ENCODE measurements around the gene PDE4D.

PDE4D gene

DNA sequence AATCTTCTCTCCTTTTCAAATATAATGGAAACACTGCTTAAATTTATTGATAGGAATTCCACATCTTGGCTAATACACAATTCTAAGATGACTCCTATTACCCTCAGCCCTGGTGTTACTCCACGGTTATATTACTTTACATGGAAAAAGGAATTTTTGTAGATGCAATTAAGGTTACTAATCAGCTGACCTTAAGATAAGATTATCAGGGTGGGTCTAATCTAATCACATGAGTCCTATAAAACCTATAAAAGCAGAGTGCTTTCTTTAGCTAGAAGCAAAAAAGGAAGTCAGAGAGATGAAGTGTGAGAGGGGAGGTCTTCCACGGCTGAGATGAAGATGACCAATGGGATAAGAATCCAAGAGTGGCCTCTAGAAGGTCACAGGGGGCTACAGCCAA, 268.6 kb downstream of the PDE4D start:
- Histone ChIP-seq H3K27ac (ENCODE audit: low read depth, low read length) (no peak overlapping the region), H3K4me1 (ENCODE audit: control insufficient read depth in 1 of 2, insufficient read depth in 2 of 2, low read length in 2 of 2) (peaks cover 0 to 4% of the 10 kb centered on the region in 2 donors), H3K9ac (ENCODE audit: low read depth in 1 of 2, low read length in 2 of 2) (no peak overlapping the region), H3K4me3 (ENCODE audit: low read depth in 1 of 2, low read length in 2 of 2) (no peak overlapping the region), H3K9me3 (ENCODE audit: control insufficient read depth in 1 of 2, low read length in 2 of 2) (peaks cover 0 to 10% of the 10 kb centered on the region in 2 donors), H3K36me3 (ENCODE audit: control insufficient read depth in 1 of 2, insufficient read depth in 2 of 2, low read length in 2 of 2) (no peaks in the 10 kb centered on the region), H3K27me3 (ENCODE audit: control insufficient read depth in 1 of 2, insufficient read depth in 2 of 2, low read length in 2 of 2) (no peaks in the 10 kb centered on the region)

- Histone ChIP-seq H3K9me3 (ENCODE audit: control insufficient read depth in 1 of 2, low read length in 2 of 2) (no peaks in the 10 kb centered on the region), H3K27me3 (ENCODE audit: control insufficient read depth in 1 of 2, insufficient read depth in 2 of 2, low read length in 2 of 2) (no peaks in the 10 kb centered on the region), H3K4me1 (ENCODE audit: control insufficient read depth in 1 of 2, insufficient read depth in 2 of 2, low read length in 2 of 2) (peaks cover under 1 to 4% of the 10 kb centered on the region in 2 donors), H3K9ac (ENCODE audit: low read depth in 1 of 2, low read length in 2 of 2) (no peak overlapping the region), H3K27ac (ENCODE audit: low read depth, low read length) (no peak overlapping the region), H3K36me3 (ENCODE audit: control insufficient read depth in 1 of 2, insufficient read depth in 2 of 2, low read length in 2 of 2) (no peaks in the 10 kb centered on the region), H3K4me3 (ENCODE audit: low read depth in 1 of 2, low read length in 2 of 2) (no peak overlapping the region)
These were observed 270.7 kb downstream of the PDE4D start for GRCh38 chr5:59622848-59623247.

GRCh38 chr5:59621477-59621876, 272.0 kb downstream of the PDE4D start:
- peaks cover 4 to 7% of the 10 kb centered on the region in 2 donors for H3K4me1 ChIP-seq (ENCODE audit: control insufficient read depth in 1 of 2, insufficient read depth in 2 of 2, low read length in 2 of 2)
- H3K27me3 ChIP-seq (ENCODE audit: control insufficient read depth in 1 of 2, insufficient read depth in 2 of 2, low read length in 2 of 2), result no peaks in the 10 kb centered on the region
- no peaks in the 10 kb centered on the region for H3K9me3 ChIP-seq (ENCODE audit: control insufficient read depth in 1 of 2, low read length in 2 of 2)
- H3K4me3 ChIP-seq (ENCODE audit: low read depth in 1 of 2, low read length in 2 of 2), result no peak overlapping the region
- H3K27ac ChIP-seq (ENCODE audit: low read depth, low read length), result no peak overlapping the region
- no peaks in the 10 kb centered on the region for H3K36me3 ChIP-seq (ENCODE audit: control insufficient read depth in 1 of 2, insufficient read depth in 2 of 2, low read length in 2 of 2)
- H3K9ac ChIP-seq (ENCODE audit: low read depth in 1 of 2, low read length in 2 of 2), result no peak overlapping the region

- H3K4me1 ChIP-seq (ENCODE audit: control insufficient read depth in 1 of 2, insufficient read depth in 2 of 2, low read length in 2 of 2), result peaks cover 4 to 7% of the 10 kb centered on the region in 2 donors
- no peak overlapping the region for H3K9ac ChIP-seq (ENCODE audit: low read depth in 1 of 2, low read length in 2 of 2)
- no peak overlapping the region for H3K4me3 ChIP-seq (ENCODE audit: low read depth in 1 of 2, low read length in 2 of 2)
- H3K27me3 ChIP-seq (ENCODE audit: control insufficient read depth in 1 of 2, insufficient read depth in 2 of 2, low read length in 2 of 2), result no peaks in the 10 kb centered on the region
- no peaks in the 10 kb centered on the region for H3K36me3 ChIP-seq (ENCODE audit: control insufficient read depth in 1 of 2, insufficient read depth in 2 of 2, low read length in 2 of 2)
- H3K27ac ChIP-seq (ENCODE audit: low read depth, low read length), result no peak overlapping the region
- no peaks in the 10 kb centered on the region for H3K9me3 ChIP-seq (ENCODE audit: control insufficient read depth in 1 of 2, low read length in 2 of 2)
These were observed 272.9 kb downstream of the PDE4D start for GRCh38 chr5:59620535-59621212.

GRCh38 chr5:59618644-59619043, 274.9 kb downstream of the PDE4D start:
- Histone ChIP-seq H3K9me3 (ENCODE audit: control insufficient read depth in 1 of 2, low read length in 2 of 2) (no peaks in the 10 kb centered on the region), H3K36me3 (ENCODE audit: control insufficient read depth in 1 of 2, insufficient read depth in 2 of 2, low read length in 2 of 2) (no peaks in the 10 kb centered on the region), H3K4me1 (ENCODE audit: control insufficient read depth in 1 of 2, insufficient read depth in 2 of 2, low read length in 2 of 2) (peaks cover 0 to 7% of the 10 kb centered on the region in 2 donors), H3K4me3 (ENCODE audit: low read depth in 1 of 2, low read length in 2 of 2) (no peak overlapping the region), H3K27ac (ENCODE audit: low read depth, low read length) (no peak overlapping the region), H3K27me3 (ENCODE audit: control insufficient read depth in 1 of 2, insufficient read depth in 2 of 2, low read length in 2 of 2) (no peaks in the 10 kb centered on the region), H3K9ac (ENCODE audit: low read depth in 1 of 2, low read length in 2 of 2) (no peak overlapping the region)

DNA sequence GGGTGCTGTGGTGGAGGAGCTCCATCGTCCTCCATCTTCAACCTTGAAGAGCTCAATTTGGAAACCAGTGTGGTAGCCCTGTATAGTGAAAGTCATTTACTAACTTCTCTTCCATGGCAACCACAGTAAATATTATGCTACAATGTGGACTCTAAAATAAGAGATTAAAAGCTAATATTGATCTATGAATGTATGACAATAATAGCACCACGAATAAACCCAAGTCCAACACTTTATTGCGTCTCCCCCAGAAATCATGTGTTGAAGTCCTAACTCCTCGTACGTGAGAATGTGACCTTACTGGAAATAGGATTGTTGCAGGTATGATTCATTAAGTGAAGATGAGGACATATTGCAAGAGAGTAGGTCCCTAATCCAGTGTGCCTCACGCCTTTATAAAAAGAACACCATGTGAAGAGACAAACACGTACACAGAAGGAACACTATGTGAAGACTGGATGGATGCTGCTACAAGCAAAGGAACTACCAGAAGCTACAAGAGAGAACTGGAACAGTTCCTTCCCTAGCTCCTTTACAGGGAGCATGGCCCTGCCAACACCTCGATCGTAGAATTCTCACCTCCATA, 276.2 kb downstream of the PDE4D start:
- no peak overlapping the region for H3K9ac ChIP-seq (ENCODE audit: low read depth in 1 of 2, low read length in 2 of 2)
- H3K36me3 ChIP-seq (ENCODE audit: control insufficient read depth in 1 of 2, insufficient read depth in 2 of 2, low read length in 2 of 2), result no peaks in the 10 kb centered on the region
- no peak overlapping the region for H3K27ac ChIP-seq (ENCODE audit: low read depth, low read length)
- H3K4me1 ChIP-seq (ENCODE audit: control insufficient read depth in 1 of 2, insufficient read depth in 2 of 2, low read length in 2 of 2), result peaks cover 0 to 7% of the 10 kb centered on the region in 2 donors
- no peaks in the 10 kb centered on the region for H3K27me3 ChIP-seq (ENCODE audit: control insufficient read depth in 1 of 2, insufficient read depth in 2 of 2, low read length in 2 of 2)
- H3K4me3 ChIP-seq (ENCODE audit: low read depth in 1 of 2, low read length in 2 of 2), result no peak overlapping the region
- H3K9me3 ChIP-seq (ENCODE audit: control insufficient read depth in 1 of 2, low read length in 2 of 2), result no peaks in the 10 kb centered on the region

- Histone ChIP-seq H3K27me3 (ENCODE audit: control insufficient read depth in 1 of 2, insufficient read depth in 2 of 2, low read length in 2 of 2) (no peaks in the 10 kb centered on the region), H3K9ac (ENCODE audit: low read depth in 1 of 2, low read length in 2 of 2) (no peak overlapping the region), H3K9me3 (ENCODE audit: control insufficient read depth in 1 of 2, low read length in 2 of 2) (no peaks in the 10 kb centered on the region), H3K36me3 (ENCODE audit: control insufficient read depth in 1 of 2, insufficient read depth in 2 of 2, low read length in 2 of 2) (no peaks in the 10 kb centered on the region), H3K4me3 (ENCODE audit: low read depth in 1 of 2, low read length in 2 of 2) (no peak overlapping the region), H3K4me1 (ENCODE audit: control insufficient read depth in 1 of 2, insufficient read depth in 2 of 2, low read length in 2 of 2) (peaks cover 0 to 7% of the 10 kb centered on the region in 2 donors), H3K27ac (ENCODE audit: low read depth, low read length) (no peak overlapping the region)
These were observed 277.1 kb downstream of the PDE4D start for GRCh38 chr5:59616413-59616812.

DNA sequence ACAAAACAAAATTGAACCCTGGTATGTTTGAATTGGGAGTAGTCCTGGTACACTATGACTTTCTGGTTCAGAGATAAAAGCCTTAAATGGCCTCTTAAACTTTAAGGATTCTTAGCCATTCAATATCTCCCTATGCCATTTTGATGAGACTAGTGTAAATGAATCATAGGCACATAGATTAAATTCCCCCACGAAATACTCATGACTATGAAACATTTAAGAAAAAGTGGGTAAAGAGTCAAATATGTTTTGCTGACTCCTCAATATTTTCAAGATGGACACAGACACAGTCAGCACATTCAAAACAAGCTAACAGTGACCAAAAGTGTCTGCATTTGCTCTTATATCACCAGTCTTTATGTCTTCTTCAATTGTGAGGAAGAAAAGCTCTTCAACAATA, 278.3 kb downstream of the PDE4D start:
- Histone ChIP-seq H3K4me1 (ENCODE audit: control insufficient read depth in 1 of 2, insufficient read depth in 2 of 2, low read length in 2 of 2) (peaks cover 0 to 7% of the 10 kb centered on the region in 2 donors), H3K9me3 (ENCODE audit: control insufficient read depth in 1 of 2, low read length in 2 of 2) (no peaks in the 10 kb centered on the region), H3K27me3 (ENCODE audit: control insufficient read depth in 1 of 2, insufficient read depth in 2 of 2, low read length in 2 of 2) (no peaks in the 10 kb centered on the region), H3K36me3 (ENCODE audit: control insufficient read depth in 1 of 2, insufficient read depth in 2 of 2, low read length in 2 of 2) (no peaks in the 10 kb centered on the region), H3K9ac (ENCODE audit: low read depth in 1 of 2, low read length in 2 of 2) (no peak overlapping the region), H3K27ac (ENCODE audit: low read depth, low read length) (no peak overlapping the region), H3K4me3 (ENCODE audit: low read depth in 1 of 2, low read length in 2 of 2) (no peak overlapping the region)

GRCh38 chr5:59609501-59610265, 283.8 kb downstream of the PDE4D start:
- Histone ChIP-seq H3K4me3 (ENCODE audit: low read depth in 1 of 2, low read length in 2 of 2) (no peak overlapping the region), H3K9me3 (ENCODE audit: control insufficient read depth in 1 of 2, low read length in 2 of 2) (no peaks in the 10 kb centered on the region)

GRCh38 chr5:59608745-59609144, 284.8 kb downstream of the PDE4D start:
- Histone ChIP-seq H3K4me1 (ENCODE audit: control insufficient read depth in 1 of 2, insufficient read depth in 2 of 2, low read length in 2 of 2) (no peaks in the 10 kb centered on the region), H3K36me3 (ENCODE audit: control insufficient read depth in 1 of 2, insufficient read depth in 2 of 2, low read length in 2 of 2) (no peaks in the 10 kb centered on the region), H3K4me3 (ENCODE audit: low read depth in 1 of 2, low read length in 2 of 2) (no peak overlapping the region), H3K9ac (ENCODE audit: low read depth in 1 of 2, low read length in 2 of 2) (no peak overlapping the region), H3K27me3 (ENCODE audit: control insufficient read depth in 1 of 2, insufficient read depth in 2 of 2, low read length in 2 of 2) (no peaks in the 10 kb centered on the region), H3K9me3 (ENCODE audit: control insufficient read depth in 1 of 2, low read length in 2 of 2) (no peaks in the 10 kb centered on the region), H3K27ac (ENCODE audit: low read depth, low read length) (no peak overlapping the region)

More at GRCh38 chr5:59609501-59610265, 283.8 kb downstream of the PDE4D start:
- no peaks in the 10 kb centered on the region for H3K36me3 ChIP-seq (ENCODE audit: control insufficient read depth in 1 of 2, insufficient read depth in 2 of 2, low read length in 2 of 2)
- no peak overlapping the region for H3K27ac ChIP-seq (ENCODE audit: low read depth, low read length)
- no peaks in the 10 kb centered on the region for H3K27me3 ChIP-seq (ENCODE audit: control insufficient read depth in 1 of 2, insufficient read depth in 2 of 2, low read length in 2 of 2)
- H3K4me1 ChIP-seq (ENCODE audit: control insufficient read depth in 1 of 2, insufficient read depth in 2 of 2, low read length in 2 of 2), result no peaks in the 10 kb centered on the region
- no peak overlapping the region for H3K9ac ChIP-seq (ENCODE audit: low read depth in 1 of 2, low read length in 2 of 2)

Data from duodenal mucosa (tissue), 2 donors.